K562 (cell line): ENCODE results near the gene IQCN. TPM values are rescaled to one million over a fixed set of nuclear protein-coding genes. Genes with fewer than 3 reads are reported as not detected.
A peak's percentile ranks its signal among the peaks of the same experiment; 100 is the strongest.

Source experiments
- ARID3A ChIP-seq: IDR thresholded peaks from 2 replicates; pipeline ENCODE4 v1.6.1; 2012; ENCODE audit warnings: low read depth, low read length, improper control_type of control experiment, borderline replicate concordance
- BRCA1 ChIP-seq, 2 experiments: fragments of 450-650 bp in 1 of 2; sonication (generic) in 1 of 2; formaldehyde crosslinking in 1 of 2; IDR thresholded peaks; 2 replicates each; pipeline versions ENCODE4 v1.5.0 to v1.6.1; 2017 to 2020; ENCODE audit warnings: mild to moderate bottlenecking in 1 of 2, missing genetic modification reagents in 1 of 2
- BRF1 ChIP-seq: IDR thresholded peaks from 3 replicates; pipeline ENCODE4 v1.6.1; 2011; ENCODE audit warnings: borderline replicate concordance, mild to moderate bottlenecking; ENCODE audit not compliant: insufficient read length; ENCODE audit errors: extremely low read depth
- CEBPB ChIP-seq: fragments of 450-650 bp; IDR thresholded peaks from 2 replicates; pipeline ENCODE4 v1.6.1; 2016; ENCODE audit warnings: missing genetic modification characterization, missing compliant biosample characterization
- E2F3 ChIP-seq: fragments of 250-450 bp; sonication (Bioruptor Pico); IDR thresholded peaks from 2 replicates; pipeline ENCODE4 v1.4.0; 2020; ENCODE audit warnings: mild to moderate bottlenecking
- EWSR1 ChIP-seq: fragments of 450-650 bp; IDR thresholded peaks from 2 replicates; pipeline ENCODE4 v1.6.1; 2018; ENCODE audit warnings: borderline replicate concordance, mild to moderate bottlenecking, low read depth, moderate library complexity; ENCODE audit not compliant: partially characterized antibody
- HNRNPL ChIP-seq: fragments of 200-400 bp; formaldehyde crosslinking; IDR thresholded peaks from 2 replicates; pipeline ENCODE4 v1.6.1; 2017; ENCODE audit warnings: low read depth, mild to moderate bottlenecking, low read length
- MTA1 ChIP-seq: fragments of 450-650 bp; IDR thresholded peaks from 2 replicates; pipeline ENCODE4 v1.6.1; 2017; ENCODE audit warnings: borderline replicate concordance
- MTA2 ChIP-seq: fragments of 450-650 bp; IDR thresholded peaks from 2 replicates; pipeline ENCODE4 v1.6.1; 2016; ENCODE audit warnings: low read depth
- RERE ChIP-seq: sonication (generic); formaldehyde crosslinking; IDR thresholded peaks from 2 replicates; pipeline ENCODE4 v1.8.0; 2023; ENCODE audit warnings: missing genetic modification reagents, mild to moderate bottlenecking, borderline replicate concordance
- SOX6 ChIP-seq: fragments of 450-650 bp; IDR thresholded peaks from 2 replicates; pipeline ENCODE4 v1.6.1; 2014; ENCODE audit warnings: mild to moderate bottlenecking
- SP1 ChIP-seq: sonication (generic); formaldehyde crosslinking; IDR thresholded peaks from 2 replicates; pipeline ENCODE4 v1.8.1; 2022; ENCODE audit warnings: mild to moderate bottlenecking, missing genetic modification reagents
- ZNF224 ChIP-seq: sonication (generic); formaldehyde crosslinking; IDR thresholded peaks from 2 replicates; pipeline ENCODE4 v1.8.0; 2022; ENCODE audit warnings: mild to moderate bottlenecking, missing genetic modification reagents
- ZNF449 ChIP-seq: fragments of 250-450 bp; sonication (Bioruptor Pico); IDR thresholded peaks from 2 replicates; pipeline ENCODE4 v1.8.0; 2022; ENCODE audit warnings: moderate library complexity, mild to moderate bottlenecking, inconsistent platforms
- ZNF695 ChIP-seq: fragments of 450-650 bp; formaldehyde crosslinking; IDR thresholded peaks from 2 replicates; pipeline ENCODE4 v1.4.0; 2020; ENCODE audit warnings: mild to moderate bottlenecking, moderate library complexity
- polyA plus RNA-seq, 8 experiments: library from polyadenylated mRNA; depleted of rRNA in 4 of 8; stranded (reverse) in 5 of 8; unstranded in 3 of 8; fragments of >200 nt; fragmentation: Nextera tagmentation in 2 of 8; fragmentation: Illumina TruSeq in 1 of 8; extraction: Ambion mirVana in 2 of 8; extraction: Trizol in 1 of 8; gene quantifications; 2 replicates each; pipeline versions ENCODE4 v1.2.1 to v1.2.3, GENCODE V29; 2011 to 2014; ENCODE audit warnings: inconsistent platforms in 1 of 8, missing spikeins in 1 of 8
- total RNA-seq, 7 experiments: library from RNA; depleted of rRNA in 6 of 7; stranded (reverse); fragments of >200 nt in 6 of 7; fragmentation: Illumina TruSeq in 2 of 7; extraction: Trizol in 2 of 7; gene quantifications; 2 replicates each; pipeline versions ENCODE4 v1.2.1 to v1.2.3, GENCODE V29; 2011 to 2021; ENCODE audit warnings: low replicate concordance in 1 of 7
- TF ChIP-seq, protein P1 (sequence below): fragments of 450-650 bp; IDR thresholded peaks from 2 replicates; pipeline ENCODE4 v1.7.0; 2016; ENCODE audit warnings: borderline replicate concordance

Gene IQCN
- total and polyA plus RNA-seq, 9 of the 15 experiments (the other 6 are each of a cell fraction or from before 2014, with no cell fraction given) = 0.01 to 0.07 (median 0.04) TPM; not detected in 3

DNA sequence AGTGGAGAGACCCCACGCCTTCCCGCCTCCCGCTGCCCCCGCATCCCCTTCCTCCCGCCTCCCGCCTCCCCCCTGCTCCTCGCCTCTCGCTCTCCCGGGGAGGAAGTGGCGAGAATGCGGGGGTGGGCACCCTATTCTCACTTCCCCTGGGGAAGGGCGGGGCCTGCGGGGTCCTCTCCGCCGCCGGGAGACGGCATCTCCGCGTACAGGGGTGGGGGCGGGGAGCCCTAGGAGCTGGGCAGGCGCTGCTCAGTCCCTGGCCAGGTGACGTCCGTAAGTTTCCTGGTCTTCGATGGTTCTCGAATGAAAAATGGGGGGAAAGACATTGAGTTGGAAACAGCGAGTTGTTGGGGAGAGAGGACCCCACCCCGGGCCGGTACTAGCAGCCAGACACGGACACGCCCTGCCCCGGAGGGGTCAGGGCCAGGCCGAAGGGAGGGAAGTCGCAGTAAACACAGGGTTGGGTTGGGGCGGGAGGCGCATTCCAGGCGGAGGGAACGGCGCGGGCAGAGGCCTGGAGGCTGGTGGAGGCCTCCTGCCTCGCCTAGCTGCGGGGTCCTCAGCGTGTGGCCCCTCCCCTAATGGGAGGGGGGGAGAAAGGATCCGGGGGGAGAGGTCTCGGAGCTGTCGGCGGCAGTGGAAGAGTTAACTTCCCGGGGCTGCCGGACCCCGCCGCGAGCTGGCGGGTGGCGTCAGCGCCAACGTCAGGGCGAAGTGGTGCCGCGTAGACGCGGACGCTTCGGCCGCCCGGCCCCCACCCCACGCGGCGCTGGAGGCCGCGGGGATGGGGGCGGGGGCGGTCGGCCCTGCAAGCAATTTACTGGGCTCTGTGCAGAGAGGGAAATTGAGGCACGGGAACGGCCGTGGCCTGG is 17.6 kb upstream of the IQCN start (continued):
- TF ChIP-seq RERE (CRISPR knock-in tag) (no peak), SOX6 (peak; percentile 20; the same call in 1 of the 2 replicates), ARID3A (no peak), BRCA1 (IDR thresholded peaks at IDR 0.05) (no peak), BRCA1 (CRISPR knock-in tag; IDR thresholded peaks at IDR 0.05) (no peak), ZNF449 (no peak), EWSR1 (no peak), MTA1 (peak; percentile 61; the same call in 1 of the 2 replicates), BRF1 (no peak), HNRNPL (peak; percentile 75; the same call in 1 of the 2 replicates), ZNF695 (CRISPR knock-in tag) (no peak), MTA2 (no peak), CEBPB (no peak), SP1 (CRISPR knock-in tag) (peak; percentile 74), ZNF224 (no peak), E2F3 (CRISPR knock-in tag) (0 out of 2 replicates have a peak, but pooled peaks have one; percentile 35)
- TF ChIP-seq, protein P1, sequence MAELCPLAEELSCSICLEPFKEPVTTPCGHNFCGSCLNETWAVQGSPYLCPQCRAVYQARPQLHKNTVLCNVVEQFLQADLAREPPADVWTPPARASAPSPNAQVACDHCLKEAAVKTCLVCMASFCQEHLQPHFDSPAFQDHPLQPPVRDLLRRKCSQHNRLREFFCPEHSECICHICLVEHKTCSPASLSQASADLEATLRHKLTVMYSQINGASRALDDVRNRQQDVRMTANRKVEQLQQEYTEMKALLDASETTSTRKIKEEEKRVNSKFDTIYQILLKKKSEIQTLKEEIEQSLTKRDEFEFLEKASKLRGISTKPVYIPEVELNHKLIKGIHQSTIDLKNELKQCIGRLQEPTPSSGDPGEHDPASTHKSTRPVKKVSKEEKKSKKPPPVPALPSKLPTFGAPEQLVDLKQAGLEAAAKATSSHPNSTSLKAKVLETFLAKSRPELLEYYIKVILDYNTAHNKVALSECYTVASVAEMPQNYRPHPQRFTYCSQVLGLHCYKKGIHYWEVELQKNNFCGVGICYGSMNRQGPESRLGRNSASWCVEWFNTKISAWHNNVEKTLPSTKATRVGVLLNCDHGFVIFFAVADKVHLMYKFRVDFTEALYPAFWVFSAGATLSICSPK = no peak
